Ishikawa (cell line): ENCODE results near the gene LUM.

Experiments used
- CEBPB ChIP-seq: IDR thresholded peaks from 2 replicates; pipeline ENCODE4 v1.6.1; 2012
- CREB1 ChIP-seq: IDR thresholded peaks from 2 replicates; pipeline ENCODE4 v1.6.1; 2012; ENCODE audit warnings: low read depth
- EGR1 ChIP-seq: IDR thresholded peaks from 2 replicates; pipeline ENCODE4 v1.6.1; 2012
- EP300 ChIP-seq: IDR thresholded peaks from 2 replicates; pipeline ENCODE4 v1.6.1; 2012; ENCODE audit warnings: borderline replicate concordance
- FOXM1 ChIP-seq: IDR thresholded peaks from 2 replicates; pipeline ENCODE4 v1.6.1; 2012; ENCODE audit warnings: low read depth, borderline replicate concordance
- NFIC ChIP-seq: IDR thresholded peaks from 2 replicates; pipeline ENCODE4 v1.6.1; 2012
- RAD21 ChIP-seq: IDR thresholded peaks from 2 replicates; pipeline ENCODE4 v1.6.1; 2012; ENCODE audit warnings: low read depth
- REST ChIP-seq: IDR thresholded peaks from 2 replicates; pipeline ENCODE4 v1.6.1; 2012; ENCODE audit warnings: low read depth, mild to moderate bottlenecking
- TAF1 ChIP-seq: IDR thresholded peaks from 2 replicates; pipeline ENCODE4 v1.6.1; 2012; ENCODE audit warnings: low read depth, mild to moderate bottlenecking
- TCF12 ChIP-seq: IDR thresholded peaks from 2 replicates; pipeline ENCODE4 v1.6.1; 2012; ENCODE audit warnings: low read depth
- TEAD4 ChIP-seq: IDR thresholded peaks from 2 replicates; pipeline ENCODE4 v1.6.1; 2012
- USF1 ChIP-seq: IDR thresholded peaks from 2 replicates; pipeline ENCODE4 v1.6.1; 2012
- YY1 ChIP-seq: IDR thresholded peaks from 2 replicates; pipeline ENCODE4 v1.6.1; 2012; ENCODE audit warnings: low read depth
- ZBTB7A ChIP-seq: IDR thresholded peaks from 2 replicates; pipeline ENCODE4 v1.6.1; 2012; ENCODE audit warnings: low read depth
- TF ChIP-seq, protein P1 (sequence below): IDR thresholded peaks from 2 replicates; pipeline ENCODE4 v1.6.1; 2012

LUM gene

GRCh38 chr12:91099341-91099740, 12.0 kb downstream of the LUM start:
- TF ChIP-seq CEBPB (no peak), TAF1 (no peak), TEAD4 (no peak), EGR1 (no peak)
- TF ChIP-seq, protein P1, sequence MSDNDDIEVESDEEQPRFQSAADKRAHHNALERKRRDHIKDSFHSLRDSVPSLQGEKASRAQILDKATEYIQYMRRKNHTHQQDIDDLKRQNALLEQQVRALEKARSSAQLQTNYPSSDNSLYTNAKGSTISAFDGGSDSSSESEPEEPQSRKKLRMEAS, result no peak

DNA sequence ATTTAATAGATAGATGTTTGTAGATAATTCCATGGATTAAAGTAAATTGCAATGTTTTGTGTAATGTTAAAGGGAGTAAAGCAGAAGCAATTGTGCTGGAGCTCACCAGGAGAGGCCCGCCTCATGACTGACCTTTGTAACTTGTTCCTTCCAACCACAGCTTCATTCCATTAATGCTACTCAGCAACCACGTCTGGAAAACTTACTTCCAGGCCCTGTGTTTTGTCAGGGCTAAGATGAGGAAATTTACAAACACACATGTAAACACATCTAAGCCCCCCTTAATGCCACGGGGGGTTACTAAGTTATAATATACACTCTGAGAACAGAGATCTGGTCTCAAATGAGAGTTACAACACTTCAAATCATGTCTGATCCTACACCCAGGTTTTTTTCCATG, 12.4 kb downstream of the LUM start:
- TF ChIP-seq EGR1 (no peak), FOXM1 (no peak), NFIC (no peak), REST (no peak), ZBTB7A (no peak), RAD21 (no peak), TCF12 (no peak), TAF1 (no peak), CEBPB (no peak)
- TF ChIP-seq, protein P1, result no peak

GRCh38 chr12:91098461-91098860, 12.8 kb downstream of the LUM start:
- TF ChIP-seq, protein P1, result no peak
- TF ChIP-seq CEBPB (no peak), RAD21 (no peak), FOXM1 (no peak), NFIC (no peak), TCF12 (no peak), CREB1 (no peak), YY1 (no peak), ZBTB7A (no peak), EP300 (no peak), REST (no peak), USF1 (no peak)

GRCh38 chr12:91094957-91095356, 16.3 kb downstream of the LUM start:
- TF ChIP-seq TCF12, result no peak
- TF ChIP-seq FOXM1, result no peak
- TF ChIP-seq RAD21, result no peak
- TF ChIP-seq CREB1, result no peak
- TF ChIP-seq CEBPB, result no peak
- no peak for TF ChIP-seq TEAD4
- TF ChIP-seq USF1, result no peak
- no peak for TF ChIP-seq EP300
- TF ChIP-seq NFIC, result no peak
- TF ChIP-seq ZBTB7A, result no peak
- TF ChIP-seq EGR1, result no peak

DNA sequence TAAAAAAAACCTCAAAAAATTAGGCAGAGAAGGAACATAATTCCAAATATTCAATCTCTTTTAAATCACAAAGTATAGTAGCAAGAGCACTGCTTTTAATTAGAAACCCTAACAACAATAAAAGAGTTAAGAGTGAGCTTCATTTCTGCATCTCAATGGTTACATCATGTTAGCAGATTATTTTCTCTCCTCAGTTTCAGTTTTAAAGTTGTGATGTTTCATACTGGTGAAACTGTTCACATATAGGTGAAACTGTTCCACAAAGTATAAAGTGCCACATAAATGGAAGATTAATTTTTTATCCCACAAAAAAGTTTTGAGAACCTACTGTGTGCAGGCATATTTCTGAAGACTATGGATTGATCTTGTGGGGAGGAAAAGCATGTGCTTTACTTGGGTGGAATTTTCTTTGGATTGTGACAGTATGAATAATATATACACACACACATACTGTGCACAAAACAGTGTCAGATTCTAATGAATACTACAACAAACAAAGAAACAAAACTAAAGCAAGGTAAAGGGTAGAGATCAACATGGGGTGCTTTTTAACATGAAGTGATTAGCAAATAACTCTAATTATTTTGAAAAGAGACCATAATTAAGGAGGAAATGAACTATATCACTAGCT, 17.1 kb downstream of the LUM start:
- TF ChIP-seq REST, result no peak
- no peak for TF ChIP-seq EP300
- TF ChIP-seq CEBPB, result no peak
- no peak for TF ChIP-seq FOXM1
- no peak for TF ChIP-seq TEAD4
- no peak for TF ChIP-seq TAF1
- TF ChIP-seq EGR1, result no peak
- TF ChIP-seq USF1, result no peak
- no peak for TF ChIP-seq CREB1
- no peak for TF ChIP-seq RAD21
